Measurements from ENCODE around the gene RAB7A.
"Not testable (repeated sequence)": the region's sequence is repeated elsewhere in the genome, so short reads cannot be mapped to it uniquely, and the experiment has no call there.

GRCh38 chr3:128773189-128773588 lies 47.2 kb downstream of the RAB7A start:
- not testable (repeated sequence) for TF ChIP-seq CTCF (conservative IDR thresholded peaks at IDR 0.05; ENCODE audit: low read depth, low read length); POLR2A (IDR thresholded peaks at IDR 0.05; ENCODE audit: low read depth, low read length)
